CD14-positive monocyte (primary cell): ENCODE measurements around the gene CXCL16. TPM values are rescaled to one million over a fixed set of nuclear protein-coding genes. Genes with fewer than 3 reads are reported as not detected.
"Not testable (repeated sequence)": the region's sequence is repeated elsewhere in the genome, so short reads cannot be mapped to it uniquely, and the experiment has no call there.

ENCODE experiments used
- DNase-seq, 3 donors: peaks; one replicate each; pipeline ENCODE4 v3.0.0-alpha.2; 2011 to 2022
- H2AFZ ChIP-seq: 2 replicates; pipeline ENCODE4 v1.6.0; 2012; ENCODE audit warnings: mild to moderate bottlenecking, low read depth, low read length, inconsistent platforms; ENCODE audit not compliant: insufficient read depth, poor library complexity, severe bottlenecking
- H3K27ac ChIP-seq, 2 donors: 1 replicate in 1 of 2; 2 replicates in 1 of 2; pipeline ENCODE4 v1.5.1; 2012 to 2013; ENCODE audit warnings: low read length in 2 of 2, control low read depth in 1 of 2, inconsistent platforms in 1 of 2, low read depth in 1 of 2, mild to moderate bottlenecking in 1 of 2
- H3K27me3 ChIP-seq, 2 donors: one replicate each; pipeline versions ENCODE4 v1.6.0 to v1.6.1; 2011 to 2013; ENCODE audit warnings: low read length in 2 of 2; ENCODE audit not compliant: control insufficient read depth in 2 of 2, insufficient read depth in 2 of 2
- H3K36me3 ChIP-seq, 2 donors: replicated peaks in 1 of 2; 1 replicate in 1 of 2; 2 replicates in 1 of 2; pipeline versions ENCODE4 v1.5.1 to v1.6.1; 2012 to 2013; ENCODE audit warnings: low read length in 2 of 2, control low read depth in 1 of 2, inconsistent platforms in 1 of 2, mild to moderate bottlenecking in 1 of 2; ENCODE audit not compliant: insufficient read depth in 2 of 2, control insufficient read depth in 1 of 2
- H3K4me1 ChIP-seq, 2 donors: 1 replicate in 1 of 2; 2 replicates in 1 of 2; pipeline versions ENCODE4 v1.5.1 to v1.6.1; 2012 to 2013; ENCODE audit warnings: low read length in 2 of 2, control low read depth in 1 of 2, inconsistent platforms in 1 of 2, mild to moderate bottlenecking in 1 of 2, moderate library complexity in 1 of 2; ENCODE audit not compliant: insufficient read depth in 2 of 2, control insufficient read depth in 1 of 2
- H3K4me2 ChIP-seq: replicated peaks from 2 replicates; pipeline ENCODE3; 2012; ENCODE audit warnings: low read length, moderate library complexity, mild to moderate bottlenecking; ENCODE audit not compliant: poor library complexity, severe bottlenecking; ENCODE audit errors: extremely low read depth
- H3K4me3 ChIP-seq, 3 experiments: fragments of 200-600 bp in 1 of 3; sonication (generic) in 1 of 3; replicated peaks in 1 of 3; 1 replicate in 2 of 3; 2 replicates in 1 of 3; pipeline ENCODE4 v1.5.1; 2011 to 2013; ENCODE audit warnings: low read length in 3 of 3, mild to moderate bottlenecking in 3 of 3, control low read depth in 2 of 3, low read depth in 2 of 3, inconsistent platforms in 1 of 3, moderate library complexity in 1 of 3
- H3K79me2 ChIP-seq: 2 replicates; pipeline ENCODE4 v1.6.0; 2012; ENCODE audit warnings: mild to moderate bottlenecking, control low read depth, inconsistent platforms, low read length, moderate library complexity; ENCODE audit not compliant: insufficient read depth
- H3K9ac ChIP-seq: 2 replicates; pipeline ENCODE4 v1.6.0; 2017; ENCODE audit warnings: low read length, mild to moderate bottlenecking; ENCODE audit not compliant: insufficient read depth, poor library complexity, severe bottlenecking
- H3K9me3 ChIP-seq, 2 donors: replicated peaks in 1 of 2; 1 replicate in 1 of 2; 2 replicates in 1 of 2; pipeline versions ENCODE4 v1.5.1 to v1.6.1; 2012 to 2013; ENCODE audit warnings: low read length in 2 of 2, control low read depth in 1 of 2; ENCODE audit not compliant: control insufficient read depth in 1 of 2, insufficient read depth in 1 of 2
- H4K20me1 ChIP-seq: 2 replicates; pipeline ENCODE4 v1.6.0; 2012; ENCODE audit warnings: mild to moderate bottlenecking, low read length, control low read depth, moderate library complexity; ENCODE audit not compliant: insufficient read depth
- H3K27ac Mint-ChIP-seq, 7 donors: one replicate each; pipeline ENCODE4 v1.8.0; 2020; ENCODE audit warnings: mild to moderate bottlenecking in 7 of 7, mixed read lengths in 7 of 7, moderate library complexity in 6 of 7, inconsistent platforms in 2 of 7
- H3K27me3 Mint-ChIP-seq, 3 donors: one replicate each; pipeline ENCODE4 v1.8.0; 2021 to 2022; ENCODE audit warnings: low read depth in 3 of 3, mild to moderate bottlenecking in 3 of 3, mixed read lengths in 3 of 3, moderate library complexity in 3 of 3, inconsistent platforms in 1 of 3
- H3K36me3 Mint-ChIP-seq, 2 donors: one replicate each; pipeline ENCODE4 v1.8.0; 2020; ENCODE audit warnings: mixed read lengths in 2 of 2, inconsistent platforms in 1 of 2, mild to moderate bottlenecking in 1 of 2
- H3K4me1 Mint-ChIP-seq: one replicate; pipeline ENCODE4 v1.8.0; 2020; ENCODE audit warnings: mild to moderate bottlenecking, mixed read lengths
- H3K4me3 Mint-ChIP-seq, 2 donors: one replicate each; pipeline ENCODE4 v1.8.0; 2020; ENCODE audit warnings: mild to moderate bottlenecking in 2 of 2, mixed read lengths in 2 of 2, moderate library complexity in 1 of 2
- H3K9me3 Mint-ChIP-seq, 7 donors: one replicate each; pipeline ENCODE4 v1.8.0; 2020 to 2022; ENCODE audit warnings: mixed read lengths in 7 of 7, mild to moderate bottlenecking in 6 of 7, moderate library complexity in 6 of 7, inconsistent platforms in 2 of 7
- CTCF ChIP-seq: fragments of 200-600 bp; IDR thresholded peaks from one replicate; pipeline ENCODE4 v1.8.0; 2022; ENCODE audit warnings: antibody characterized with exemption, mild to moderate bottlenecking
- WGBS: methylation state at CpG from one replicate; pipeline ENCODE4 v1.1.5; 2013; ENCODE audit warnings: missing lambda C conversion rate; ENCODE audit not compliant: insufficient coverage; 5-methylcytosine and 5-hydroxymethylcytosine counted together
- intact Hi-C, 2 donors: fragments of 100-400 bp; cut with micrococcal nuclease; formaldehyde crosslinking; loops; one replicate each; pipeline versions ENCODE4 v1.15.0 to v1.15.1; 2023
- polyA plus RNA-seq, 3 donors: library from polyadenylated mRNA; depleted of rRNA in 1 of 3; unstranded in 2 of 3; stranded (reverse) in 1 of 3; fragments of 300-500 nt in 2 of 3; fragments of >200 nt in 1 of 3; fragmentation: Illumina TruSeq in 2 of 3; gene quantifications; 1 replicate in 2 of 3; 2 replicates in 1 of 3; pipeline ENCODE4 v1.2.3, GENCODE V29; 2012 to 2021

Gene CXCL16
- polyA plus RNA-seq, 3 donors: 68.1 to 204 (median 103) TPM

GRCh38 chr17:4691686-4692085 lies 48.0 kb downstream of the CXCL16 start:
- 92% methylated on average over 1 of the region's 8 CpGs for WGBS

GRCh38 chr17:4690745-4691144 lies 49.0 kb downstream of the CXCL16 start:
- DNase-seq: no peak
- no peak overlapping the region for H3K4me3 Mint-ChIP-seq
- H3K36me3 ChIP-seq: peaks cover 14 to 48% of the 10 kb centered on the region in 2 donors
- no peak overlapping the region for H3K27ac ChIP-seq
- no peaks in the 10 kb centered on the region for H3K4me1 ChIP-seq
- H3K79me2 ChIP-seq: peaks cover 30% of the 10 kb centered on the region
- H3K9ac ChIP-seq: no peak overlapping the region
- H3K27ac Mint-ChIP-seq: no peak overlapping the region
- no CpG with 5 or more reads among the region's 2 CpGs for WGBS
- H3K36me3 Mint-ChIP-seq: peaks cover 36 to 63% of the 10 kb centered on the region in 2 donors
- no peak for TF ChIP-seq CTCF
- no peaks in the 10 kb centered on the region for H3K27me3 ChIP-seq
- H3K4me3 ChIP-seq: no peak overlapping the region
- H3K9me3 ChIP-seq: no peaks in the 10 kb centered on the region
- peaks cover 3% of the 10 kb centered on the region for H3K4me1 Mint-ChIP-seq
- H4K20me1 ChIP-seq: no peaks in the 10 kb centered on the region
- H3K9me3 Mint-ChIP-seq: no peaks in the 10 kb centered on the region
- H3K4me2 ChIP-seq: no peak overlapping the region
- H3K27me3 Mint-ChIP-seq: peaks cover 0 to 1% (median 0%) of the 10 kb centered on the region in 3 donors
- intact Hi-C loops: no loop called here
- H2AFZ ChIP-seq: no peak overlapping the region

More at GRCh38 chr17:4691686-4692085, 48.0 kb downstream of the CXCL16 start:
- Mint-ChIP-seq H3K36me3 (peaks cover 31 to 55% of the 10 kb centered on the region in 2 donors), H3K4me3 (no peak overlapping the region), H3K27me3 (peaks cover 0 to 1% (median 0%) of the 10 kb centered on the region in 3 donors), H3K9me3 (no peaks in the 10 kb centered on the region), H3K4me1 (peaks cover 10% of the 10 kb centered on the region), H3K27ac (peak overlapping the region in 2 of 7 donors; percentile 5 to 37)
- DNase-seq: no peak
- peaks cover 14 to 47% of the 10 kb centered on the region in 2 donors for H3K36me3 ChIP-seq
- H4K20me1 ChIP-seq: no peaks in the 10 kb centered on the region
- no peak overlapping the region for H3K9ac ChIP-seq
- H3K27ac ChIP-seq: no peak overlapping the region
- H3K4me2 ChIP-seq: no peak overlapping the region
- intact Hi-C loops: no loop called here
- peaks cover 37% of the 10 kb centered on the region for H3K79me2 ChIP-seq
- no peaks in the 10 kb centered on the region for H3K9me3 ChIP-seq
- H2AFZ ChIP-seq: no peak overlapping the region
- H3K4me1 ChIP-seq: peaks cover 2 to 7% of the 10 kb centered on the region in 2 donors
- no peak overlapping the region for H3K4me3 ChIP-seq
- TF ChIP-seq CTCF: no peak
- H3K27me3 ChIP-seq: no peaks in the 10 kb centered on the region

- Mint-ChIP-seq H3K27ac (peak overlapping the region in 1 of 7 donors; percentile 52), H3K36me3 (peaks cover 41 to 70% of the 10 kb centered on the region in 2 donors)
- Histone ChIP-seq H3K36me3 (peaks cover 14 to 55% of the 10 kb centered on the region in 2 donors), H3K79me2 (peaks cover 29% of the 10 kb centered on the region)
- H3K27me3 Mint-ChIP-seq, H2AFZ ChIP-seq, H3K27me3 ChIP-seq, H3K9me3 ChIP-seq, H3K4me2 ChIP-seq, intact Hi-C loops, H3K27ac ChIP-seq, DNase-seq, H3K4me3 Mint-ChIP-seq, H4K20me1 ChIP-seq, H3K9ac ChIP-seq, H3K4me1 ChIP-seq, H3K9me3 Mint-ChIP-seq, H3K4me3 ChIP-seq, H3K4me1 Mint-ChIP-seq: not testable (repeated sequence)
- WGBS: no CpG with 5 or more reads among the region's 12 CpGs
These were observed 49.9 kb downstream of the CXCL16 start for GRCh38 chr17:4689872-4690271.
